NCI-H69 (cell line): ENCODE results near the gene NETO2.
A peak's percentile ranks its signal among the peaks of the same experiment; 100 is the strongest.
"Not testable (repeated sequence)": the region's sequence is repeated elsewhere in the genome, so short reads cannot be mapped to it uniquely, and the experiment has no call there.

Experiments used
- DNase-seq: peaks from one replicate; lab custom pipeline; 2025; lab: John Stamatoyannopoulos, UW

The NETO2 gene

GRCh38 chr16:47143677-47144558 is at the start of gene NETO2:
TSS of gene NETO2 (minus strand) at chr16:47143945. CDS start at chr16:47143612, 333 bp downstream.
- peak; percentile 77 for DNase-seq

DNA sequence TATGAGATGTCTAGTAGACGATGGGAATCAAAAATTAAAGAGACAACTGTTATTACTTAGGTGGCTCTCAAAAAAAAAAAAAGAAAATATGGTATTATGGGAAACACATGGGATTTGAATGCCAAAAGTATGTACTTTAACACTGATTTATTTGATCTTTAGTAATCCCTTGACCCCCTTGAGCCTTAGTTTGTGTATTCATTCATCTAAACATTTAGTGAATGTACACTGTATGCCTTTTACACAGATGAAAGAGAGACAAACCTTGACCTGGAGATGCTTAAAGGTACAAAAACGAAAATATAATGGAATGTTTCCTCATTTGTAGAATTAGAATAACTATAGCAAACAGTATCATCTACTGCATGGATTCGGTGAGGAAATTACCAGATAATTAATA is 38.6 kb upstream of the NETO2 start:
- no peak for DNase-seq

GRCh38 chr16:47181066-47181465 is 37.3 kb upstream of the NETO2 start:
- DNase-seq, result not testable (repeated sequence)

- no peak for DNase-seq
Observed at GRCh38 chr16:47180073-47180472, 36.3 kb upstream of the NETO2 start.

DNA sequence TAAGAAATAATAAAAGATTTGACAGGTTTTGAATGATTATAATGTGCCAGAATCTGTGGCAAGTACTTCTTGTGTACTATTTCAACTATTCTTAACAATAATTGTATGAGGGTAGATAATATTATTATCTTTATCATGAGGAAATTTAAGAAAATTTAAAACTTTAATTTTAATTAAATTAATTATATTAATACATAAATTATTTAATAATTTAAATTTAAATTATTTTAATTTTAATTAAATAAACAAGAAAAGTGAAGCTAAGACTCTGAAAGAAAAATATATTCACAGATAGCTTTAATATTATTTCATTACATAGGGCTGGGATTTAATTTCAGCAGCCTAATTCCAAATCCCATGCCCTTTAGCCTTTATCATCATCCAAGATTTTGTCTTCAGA is 31.4 kb upstream of the NETO2 start:
- DNase-seq, result no peak

GRCh38 chr16:47162670-47163420 is 19.1 kb upstream of the NETO2 start:
- DNase-seq, result no peak

- no peak for DNase-seq
Observed at GRCh38 chr16:47161464-47161863, 17.7 kb upstream of the NETO2 start.

- DNase-seq, result no peak
Observed at GRCh38 chr16:47160422-47160821, 16.7 kb upstream of the NETO2 start.

- no peak for DNase-seq
Observed at GRCh38 chr16:47158992-47159391, 15.2 kb upstream of the NETO2 start.

DNA sequence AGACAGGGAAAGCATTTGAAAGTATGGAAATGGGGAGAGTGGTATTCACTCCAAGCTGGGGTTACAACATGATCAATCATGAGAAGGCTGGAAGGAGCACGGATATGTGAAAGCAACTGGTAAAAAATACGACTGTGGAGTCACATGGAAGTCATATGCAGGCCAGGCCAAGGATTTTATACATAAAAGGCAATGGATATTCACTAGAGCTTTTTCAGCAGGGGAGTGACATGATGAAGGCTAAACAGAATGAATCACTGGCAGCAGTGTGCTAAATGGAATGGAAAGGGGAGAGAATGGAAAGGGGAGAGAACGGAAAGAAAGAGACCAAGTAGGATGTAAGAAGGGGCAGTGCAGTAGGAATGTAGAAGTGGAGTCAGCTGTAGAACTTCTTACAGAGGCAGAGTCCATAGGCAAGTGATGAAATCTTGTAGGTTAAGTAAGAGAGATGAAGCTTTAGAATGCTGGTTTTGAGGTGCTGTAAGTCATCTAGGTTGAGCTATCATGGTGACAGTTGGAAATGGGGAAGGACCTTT is 13.0 kb upstream of the NETO2 start:
- DNase-seq, result no peak

- not testable (repeated sequence) for DNase-seq
Observed at GRCh38 chr16:47152501-47152900, 8.8 kb upstream of the NETO2 start.

DNA sequence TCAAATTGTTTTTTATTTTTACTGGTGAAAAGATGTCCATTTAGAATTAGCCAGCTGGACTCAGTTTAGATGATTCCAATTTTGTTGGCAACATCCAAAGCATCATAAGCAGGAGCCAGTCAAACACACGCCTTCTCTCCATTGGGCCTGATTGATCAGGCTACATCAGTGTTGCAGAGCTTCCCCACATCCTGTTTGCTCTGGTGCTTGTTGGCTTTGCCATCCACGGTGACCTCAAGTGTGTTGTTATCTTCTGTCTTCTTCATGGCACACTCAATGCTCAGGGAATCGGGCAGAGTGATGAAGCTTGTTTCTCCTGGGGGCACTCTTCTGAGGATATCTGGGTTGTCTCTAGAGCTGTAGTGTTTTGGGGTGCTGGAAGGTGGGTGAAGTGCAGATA is 6.3 kb upstream of the NETO2 start:
- DNase-seq, result no peak

GRCh38 chr16:47144559-47144877 is 773 bp upstream of the NETO2 start:
- no peak for DNase-seq

- peak; percentile 78 for DNase-seq
Observed at GRCh38 chr16:47142821-47143676, 696 bp downstream of the NETO2 start.

- peak; percentile 55 for DNase-seq
Observed at GRCh38 chr16:47142486-47142820, 1.3 kb downstream of the NETO2 start.

DNA sequence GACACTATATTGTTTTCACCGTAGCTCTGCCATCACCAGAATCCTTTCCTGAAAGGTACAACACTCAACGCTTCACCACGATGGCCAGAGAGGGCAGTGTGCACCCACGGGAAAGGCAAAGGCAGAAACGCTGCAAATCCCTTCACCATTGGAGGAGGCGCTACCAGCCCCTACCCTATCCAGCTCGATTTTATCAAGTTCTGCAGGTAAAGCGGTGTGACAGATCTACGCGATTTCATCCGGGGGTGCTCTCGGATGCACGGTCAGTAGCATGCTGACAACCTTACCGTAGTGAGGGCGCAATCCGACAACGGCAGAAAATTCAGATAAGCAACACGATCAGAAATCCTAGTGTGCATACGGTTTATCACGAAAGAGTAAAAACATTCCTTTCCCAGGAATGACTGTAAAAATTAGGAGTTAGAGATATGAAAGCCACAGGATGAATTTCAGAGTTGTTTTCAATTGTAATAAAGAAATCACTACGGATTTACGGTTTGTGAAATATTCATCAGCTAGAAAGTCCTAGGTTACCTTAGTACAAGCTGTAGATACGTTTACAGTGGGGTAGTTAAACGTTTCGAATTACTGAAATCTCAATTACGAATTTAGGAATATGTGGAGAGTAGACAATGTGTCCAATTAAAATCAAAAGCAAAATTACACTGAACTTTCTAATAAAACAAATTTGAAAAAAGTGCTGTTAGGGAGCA is 1.8 kb downstream of the NETO2 start:
- peak; percentile 93 for DNase-seq

- DNase-seq, result no peak
Observed at GRCh38 chr16:47140686-47141085, 3.1 kb downstream of the NETO2 start.

- DNase-seq, result peak; percentile 36
Observed at GRCh38 chr16:47139561-47140185, 4.1 kb downstream of the NETO2 start.

- not testable (repeated sequence) for DNase-seq
Observed at GRCh38 chr16:47137925-47138324, 5.8 kb downstream of the NETO2 start.

DNA sequence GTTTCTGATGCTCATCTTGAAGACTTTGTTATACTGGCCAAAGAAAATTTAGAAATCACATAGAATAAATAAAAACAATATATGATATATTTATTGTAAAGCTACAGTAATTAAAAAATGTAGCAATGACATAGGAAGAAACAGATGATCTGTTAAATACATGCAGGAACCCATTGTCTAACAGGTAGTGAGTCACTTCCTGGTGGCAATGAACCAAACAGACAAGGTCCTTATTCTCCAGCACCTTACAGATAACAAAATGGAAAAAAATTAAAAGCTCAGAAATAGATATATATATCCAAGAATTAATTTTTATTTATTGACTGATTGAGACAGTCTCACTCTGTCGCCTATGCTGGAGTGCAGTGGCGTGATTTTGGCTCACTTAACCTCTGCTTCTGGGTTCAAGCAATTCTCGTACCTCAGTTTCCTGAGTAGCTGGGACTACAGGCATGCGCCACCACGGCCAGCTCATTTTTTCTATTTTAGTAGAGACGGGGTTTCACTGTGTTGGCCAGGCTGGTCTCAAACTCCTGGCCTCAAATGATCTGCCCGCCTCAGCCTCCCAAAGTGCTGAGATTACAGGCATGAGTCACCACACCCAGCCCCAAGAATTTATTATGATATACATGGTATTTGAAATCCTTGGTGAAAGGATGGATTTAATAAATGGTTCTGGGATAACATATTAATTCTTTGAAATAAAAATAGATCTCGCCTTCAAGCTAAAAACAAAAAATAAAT is 7.5 kb downstream of the NETO2 start:
- DNase-seq, result peak; percentile 34
